Prostate gland (tissue), 2 donors: ENCODE results near the gene GUK1. TPM values are rescaled to one million over a fixed set of nuclear protein-coding genes. Genes with fewer than 3 reads are reported as not detected.

ENCODE experiments used
- DNase-seq: peaks from one replicate; pipeline ENCODE4 v3.0.0-alpha.2; 2019; ENCODE audit warnings: low spot score
- H3K27ac ChIP-seq, 2 donors: fragments of 200-600 bp; sonication (generic); 2 replicates each; pipeline ENCODE4 v1.5.1; 2017 to 2019
- H3K27me3 ChIP-seq: fragments of 200-600 bp; sonication (generic); replicated peaks from 2 replicates; pipeline ENCODE4 v1.5.1; 2019; ENCODE audit not compliant: insufficient read depth
- H3K36me3 ChIP-seq, 2 donors: fragments of 200-600 bp; sonication (generic); 1 replicate in 1 of 2; 2 replicates in 1 of 2; pipeline versions ENCODE4 v1.5.1 to v1.8.1; 2017 to 2019
- H3K4me1 ChIP-seq: fragments of 200-600 bp; sonication (generic); replicated peaks from 2 replicates; pipeline ENCODE4 v1.5.1; 2019
- H3K4me3 ChIP-seq, 2 donors: fragments of 200-600 bp; sonication (generic); 2 replicates each; pipeline ENCODE4 v1.5.1; 2017 to 2019
- H3K9me3 ChIP-seq: fragments of 200-600 bp; sonication (generic); 2 replicates; pipeline ENCODE4 v1.5.1; 2017
- POLR2A ChIP-seq: fragments of 450-650 bp; IDR thresholded peaks from one replicate; pipeline ENCODE4 v1.6.1; 2016; ENCODE audit warnings: antibody characterized with exemption, mild to moderate bottlenecking
- POLR2AphosphoS5 ChIP-seq: sonication (generic); formaldehyde crosslinking; IDR thresholded peaks from one replicate; pipeline ENCODE4 v1.6.1; 2017; ENCODE audit warnings: antibody characterized with exemption
- WGBS: methylation state at CpG from one replicate; pipeline ENCODE4 v1.1.5; 2018; 5-methylcytosine and 5-hydroxymethylcytosine counted together
- intact Hi-C: fragments of 100-400 bp; cut with DNase I; formaldehyde crosslinking; loops from one replicate; pipeline ENCODE4 v1.14.2; 2022
- total RNA-seq, 2 donors: library from RNA; depleted of rRNA; stranded (reverse); fragments of >200 nt; gene quantifications; one replicate each; pipeline ENCODE4 v1.1.0, GENCODE V29; 2016
- TF ChIP-seq, protein P1 (sequence below), 4 experiments: fragments of 200-600 bp in 2 of 4; fragments of 450-650 bp in 2 of 4; sonication (generic) in 2 of 4; IDR thresholded peaks; 1 replicate in 3 of 4; 2 replicates in 1 of 4; pipeline ENCODE4 v1.5.1; 2016 to 2019; ENCODE audit warnings: antibody characterized with exemption in 4 of 4, mild to moderate bottlenecking in 2 of 4, moderate library complexity in 2 of 4

GUK1 gene
- total RNA-seq, 2 donors from 2014 or later: 250 to 458 TPM

DNA sequence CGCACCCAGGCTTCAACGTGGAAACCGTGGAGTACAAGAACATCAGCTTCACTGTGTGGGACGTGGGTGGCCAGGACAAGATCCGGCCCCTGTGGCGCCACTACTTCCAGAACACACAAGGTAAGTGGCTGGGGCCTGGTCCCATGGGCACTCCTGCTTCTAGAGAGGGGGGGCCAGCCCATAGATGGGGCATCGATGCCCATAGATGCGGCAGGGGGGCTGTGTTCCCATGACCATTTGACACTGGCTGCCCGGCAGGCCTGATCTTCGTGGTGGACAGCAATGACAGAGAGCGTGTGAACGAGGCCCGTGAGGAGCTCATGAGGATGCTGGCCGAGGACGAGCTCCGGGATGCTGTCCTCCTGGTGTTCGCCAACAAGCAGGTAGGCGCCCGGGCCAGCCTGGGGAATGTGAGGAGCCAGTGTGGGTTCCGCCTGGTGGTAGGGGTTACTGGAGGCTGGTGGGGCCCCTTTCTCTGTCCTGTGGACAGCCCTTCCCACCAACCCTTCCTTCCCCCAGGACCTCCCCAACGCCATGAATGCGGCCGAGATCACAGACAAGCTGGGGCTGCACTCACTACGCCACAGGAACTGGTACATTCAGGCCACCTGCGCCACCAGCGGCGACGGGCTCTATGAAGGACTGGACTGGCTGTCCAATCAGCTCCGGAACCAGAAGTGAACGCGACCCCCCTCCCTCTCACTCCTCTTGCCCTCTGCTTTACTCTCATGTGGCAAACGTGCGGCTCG lies 42.6 kb upstream of the GUK1 start:
- DNase-seq: no peak
- Histone ChIP-seq H3K9me3 (no peaks in the 10 kb centered on the region), H3K27me3 (no peaks in the 10 kb centered on the region), H3K4me1 (peaks cover 8% of the 10 kb centered on the region), H3K27ac (no peak overlapping the region), H3K4me3 (no peak overlapping the region), H3K36me3 (peaks cover 9 to 23% of the 10 kb centered on the region in 2 donors)
- 87% methylated on average over 33 of the region's 34 CpGs for WGBS
- intact Hi-C loops: no loop called here
- TF ChIP-seq POLR2A (no peak), POLR2AphosphoS5 (no peak)
- TF ChIP-seq, protein P1, sequence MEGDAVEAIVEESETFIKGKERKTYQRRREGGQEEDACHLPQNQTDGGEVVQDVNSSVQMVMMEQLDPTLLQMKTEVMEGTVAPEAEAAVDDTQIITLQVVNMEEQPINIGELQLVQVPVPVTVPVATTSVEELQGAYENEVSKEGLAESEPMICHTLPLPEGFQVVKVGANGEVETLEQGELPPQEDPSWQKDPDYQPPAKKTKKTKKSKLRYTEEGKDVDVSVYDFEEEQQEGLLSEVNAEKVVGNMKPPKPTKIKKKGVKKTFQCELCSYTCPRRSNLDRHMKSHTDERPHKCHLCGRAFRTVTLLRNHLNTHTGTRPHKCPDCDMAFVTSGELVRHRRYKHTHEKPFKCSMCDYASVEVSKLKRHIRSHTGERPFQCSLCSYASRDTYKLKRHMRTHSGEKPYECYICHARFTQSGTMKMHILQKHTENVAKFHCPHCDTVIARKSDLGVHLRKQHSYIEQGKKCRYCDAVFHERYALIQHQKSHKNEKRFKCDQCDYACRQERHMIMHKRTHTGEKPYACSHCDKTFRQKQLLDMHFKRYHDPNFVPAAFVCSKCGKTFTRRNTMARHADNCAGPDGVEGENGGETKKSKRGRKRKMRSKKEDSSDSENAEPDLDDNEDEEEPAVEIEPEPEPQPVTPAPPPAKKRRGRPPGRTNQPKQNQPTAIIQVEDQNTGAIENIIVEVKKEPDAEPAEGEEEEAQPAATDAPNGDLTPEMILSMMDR (IDR thresholded peaks at IDR 0.05): no peak

DNA sequence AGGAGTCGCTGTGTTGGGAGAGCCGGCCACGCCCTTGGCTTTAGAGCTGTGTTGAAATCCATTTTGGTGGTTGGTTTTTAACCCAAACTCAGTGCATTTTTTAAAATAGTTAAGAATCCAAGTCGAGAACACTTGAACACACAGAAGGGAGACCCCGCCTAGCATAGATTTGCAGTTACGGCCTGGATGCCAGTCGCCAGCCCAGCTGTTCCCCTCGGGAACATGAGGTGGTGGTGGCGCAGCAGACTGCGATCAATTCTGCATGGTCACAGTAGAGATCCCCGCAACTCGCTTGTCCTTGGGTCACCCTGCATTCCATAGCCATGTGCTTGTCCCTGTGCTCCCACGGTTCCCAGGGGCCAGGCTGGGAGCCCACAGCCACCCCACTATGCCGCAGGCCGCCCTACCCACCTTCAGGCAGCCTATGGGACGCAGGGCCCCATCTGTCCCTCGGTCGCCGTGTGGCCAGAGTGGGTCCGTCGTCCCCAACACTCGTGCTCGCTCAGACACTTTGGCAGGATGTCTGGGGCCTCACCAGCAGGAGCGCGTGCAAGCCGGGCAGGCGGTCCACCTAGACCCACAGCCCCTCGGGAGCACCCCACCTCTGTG lies 41.7 kb upstream of the GUK1 start:
- no peak for DNase-seq

DNA sequence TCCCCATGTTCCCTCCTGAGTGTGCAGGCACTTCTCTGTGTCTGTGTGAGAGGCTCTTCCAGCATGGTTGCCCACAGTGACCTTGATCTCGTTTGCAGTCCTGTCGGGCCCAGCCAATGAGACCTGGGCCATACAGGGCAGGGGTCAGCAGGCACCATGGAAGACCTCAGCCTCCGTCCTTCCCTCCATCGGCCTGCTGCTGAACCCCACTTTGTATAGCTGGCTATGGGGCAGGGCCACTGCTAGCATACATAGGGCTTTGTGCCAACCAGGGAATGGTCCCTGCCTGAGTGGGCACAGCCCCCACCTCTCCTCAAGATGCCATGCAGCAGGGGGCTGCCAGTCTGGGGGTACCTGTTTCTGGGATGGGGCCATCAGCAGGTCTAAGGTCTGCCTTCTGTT lies 40.7 kb upstream of the GUK1 start:
- Histone ChIP-seq H3K4me1 (peaks cover 3% of the 10 kb centered on the region), H3K9me3 (no peaks in the 10 kb centered on the region), H3K4me3 (no peak overlapping the region), H3K27me3 (no peaks in the 10 kb centered on the region), H3K27ac (no peak overlapping the region), H3K36me3 (peaks cover 9 to 23% of the 10 kb centered on the region in 2 donors)
- no peak for DNase-seq
- no peak for TF ChIP-seq POLR2A
- TF ChIP-seq, protein P1 (IDR thresholded peaks at IDR 0.05): no peak
- no peak for TF ChIP-seq POLR2AphosphoS5
- intact Hi-C loops: no loop called here
- 50% methylated on average over 2 of the region's 4 CpGs for WGBS

More for the DNA sequence above, 41.7 kb upstream of the GUK1 start:
- WGBS: 89% methylated on average over 28 of the region's 28 CpGs
- Histone ChIP-seq H3K27me3 (no peaks in the 10 kb centered on the region), H3K36me3 (peaks cover 9 to 23% of the 10 kb centered on the region in 2 donors), H3K27ac (no peak overlapping the region), H3K4me3 (no peak overlapping the region), H3K9me3 (no peaks in the 10 kb centered on the region), H3K4me1 (peaks cover 3% of the 10 kb centered on the region)
- intact Hi-C loops: no loop called here
- TF ChIP-seq, protein P1 (IDR thresholded peaks at IDR 0.05): no peak
- TF ChIP-seq POLR2AphosphoS5 (no peak), POLR2A (no peak)

DNA sequence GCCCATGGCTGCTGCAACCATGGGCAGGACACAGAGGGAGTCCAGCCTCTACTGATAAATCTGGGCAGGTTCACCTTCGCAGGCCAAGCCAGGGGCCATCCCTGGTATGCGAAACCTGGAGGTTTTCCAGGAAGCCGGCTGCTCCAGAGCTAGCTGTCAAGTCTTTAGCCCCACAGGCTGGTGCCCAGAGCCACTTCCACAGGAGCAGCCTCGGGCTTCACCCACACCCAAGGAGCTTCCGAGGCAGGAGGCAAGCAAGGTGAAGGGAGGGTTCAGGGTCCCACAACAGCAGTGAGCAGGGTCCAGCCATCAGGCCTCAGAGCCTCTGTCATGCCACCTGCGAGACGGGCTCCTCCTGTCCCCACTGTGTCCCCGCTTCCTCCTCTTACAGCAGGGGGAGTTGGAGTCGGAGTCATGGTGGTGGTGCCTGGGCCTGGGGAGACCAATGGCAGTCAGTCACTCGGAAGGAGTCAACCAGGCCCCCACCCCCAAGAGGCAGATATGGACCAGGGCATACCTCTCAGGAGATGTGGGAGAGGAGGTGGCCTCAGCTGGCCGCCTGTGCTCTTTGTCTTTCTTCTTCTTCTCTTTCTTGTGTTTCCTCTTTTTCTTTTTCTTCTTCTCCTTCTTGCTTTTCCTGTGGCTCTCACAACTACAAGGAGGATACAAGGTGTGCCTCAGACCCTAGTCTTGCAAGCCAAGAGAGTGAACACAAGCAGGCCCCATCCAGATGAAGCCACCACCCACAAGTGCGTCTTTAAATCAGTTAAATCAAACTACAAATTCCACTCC lies 39.1 kb upstream of the GUK1 start:
- Histone ChIP-seq H3K27ac (no peak overlapping the region), H3K4me3 (no peak overlapping the region), H3K4me1 (peaks cover 3% of the 10 kb centered on the region), H3K9me3 (no peaks in the 10 kb centered on the region), H3K36me3 (peaks cover 9 to 23% of the 10 kb centered on the region in 2 donors), H3K27me3 (no peaks in the 10 kb centered on the region)
- intact Hi-C loops: no loop called here
- TF ChIP-seq POLR2AphosphoS5: no peak
- TF ChIP-seq, protein P1 (IDR thresholded peaks at IDR 0.05): no peak
- TF ChIP-seq POLR2A: no peak
- WGBS: 73% methylated on average over 12 of the region's 12 CpGs
- DNase-seq: no peak
